A673 (cell line): ENCODE data around the gene CDH4.

Experiments used
- CTCF ChIP-seq: fragments of 300-800, 200-600 bp; sonication (generic); conservative IDR thresholded peaks from 2 replicates; pipeline ENCODE4 v1.5.1; 2017; ENCODE audit warnings: low read depth, mild to moderate bottlenecking, antibody characterized with exemption, low read length, moderate library complexity, mixed read lengths
- EZH2 ChIP-seq: fragments of 200-600 bp; sonication (generic); IDR thresholded peaks from 2 replicates; pipeline ENCODE4 v1.6.1; 2017; ENCODE audit warnings: borderline replicate concordance, low read depth, mild to moderate bottlenecking, mixed read lengths, antibody characterized with exemption, low read length; ENCODE audit not compliant: poor library complexity, severe bottlenecking

GRCh38 chr20:61937963-61938838 is 686.1 kb downstream of the CDH4 start:
- TF ChIP-seq CTCF, result no peak
- no peak for TF ChIP-seq EZH2
